Endometrium (tissue), 2 donors: Measurements from ENCODE around the gene PSKH1.
"Not testable (repeated sequence)": the region's sequence is repeated elsewhere in the genome, so short reads cannot be mapped to it uniquely, and the experiment has no call there.

Source experiments
- FAIRE-seq: peaks from 2 replicates; lab custom pipeline; 2012; peaks lifted over from hg19 to GRCh38; lab: Jason Lieb, UNC
- donor health status: control.
- donor health status: control.

Gene PSKH1

GRCh38 chr16:67963292-67963661, 70.2 kb downstream of the PSKH1 start:
- no peak for FAIRE-seq

GRCh38 chr16:67963662-67964321, 70.7 kb downstream of the PSKH1 start:
- no peak for FAIRE-seq

- FAIRE-seq: no peak
Observed at GRCh38 chr16:67964477-67965131, 71.5 kb downstream of the PSKH1 start.

- no peak for FAIRE-seq
Observed at GRCh38 chr16:67965668-67966548, 72.9 kb downstream of the PSKH1 start.

GRCh38 chr16:67966549-67967182, 73.6 kb downstream of the PSKH1 start:
- no peak for FAIRE-seq

GRCh38 chr16:67967183-67967957, 74.3 kb downstream of the PSKH1 start:
- no peak for FAIRE-seq

- FAIRE-seq: no peak
Observed at GRCh38 chr16:67967958-67968399, 74.9 kb downstream of the PSKH1 start.

- FAIRE-seq: no peak
Observed at GRCh38 chr16:67968400-67969253, 75.6 kb downstream of the PSKH1 start, which contains the start of gene SLC12A4. TSS of gene SLC12A4 (minus strand) at chr16:67968637. CDS start at chr16:67968553, 84 bp downstream.

- no peak for FAIRE-seq
Observed at GRCh38 chr16:67969254-67970039, 76.4 kb downstream of the PSKH1 start.

- FAIRE-seq: no peak
Observed at GRCh38 chr16:67971111-67971510, 78.1 kb downstream of the PSKH1 start.

GRCh38 chr16:67972285-67972684, 79.2 kb downstream of the PSKH1 start:
- not testable (repeated sequence) for FAIRE-seq

GRCh38 chr16:67975321-67976105, 82.5 kb downstream of the PSKH1 start:
- FAIRE-seq: no peak

GRCh38 chr16:67976205-67976604, 83.2 kb downstream of the PSKH1 start:
- FAIRE-seq: no peak

- no peak for FAIRE-seq
Observed at GRCh38 chr16:67977005-67977404, 84.0 kb downstream of the PSKH1 start.

- no peak for FAIRE-seq
Observed at GRCh38 chr16:67977469-67978227, 84.6 kb downstream of the PSKH1 start.
